Spleen (tissue), 11 donors: ENCODE results near the gene ANXA11. TPM values are rescaled to one million over a fixed set of nuclear protein-coding genes. Genes with fewer than 3 reads are reported as not detected.

Experiments used
- DNase-seq: peaks from one replicate; pipeline ENCODE4 v3.0.0-alpha.2; 2020
- H3K27ac ChIP-seq, 8 donors: fragments of 200-600 bp; sonication (generic) in 7 of 8; 1 replicate in 4 of 8; 2 replicates in 4 of 8; pipeline versions ENCODE4 v1.5.0 to v1.8.0; 2016 to 2021; ENCODE audit warnings: inconsistent platforms in 4 of 8, mild to moderate bottlenecking in 4 of 8, moderate library complexity in 1 of 8
- H3K27me3 ChIP-seq, 7 donors: fragments of 200-600 bp; sonication (generic) in 6 of 7; replicated peaks in 1 of 7; 1 replicate in 4 of 7; 2 replicates in 3 of 7; pipeline versions ENCODE4 v1.5.0 to v1.8.0; 2016 to 2021; ENCODE audit warnings: inconsistent platforms in 3 of 7, mild to moderate bottlenecking in 1 of 7
- H3K36me3 ChIP-seq, 6 donors: fragments of 200-600 bp; sonication (generic) in 5 of 6; 1 replicate in 4 of 6; 2 replicates in 2 of 6; pipeline versions ENCODE4 v1.5.0 to v1.8.0; 2016 to 2021; ENCODE audit warnings: inconsistent platforms in 2 of 6
- H3K4me1 ChIP-seq, 6 donors: fragments of 200-600 bp; sonication (generic) in 5 of 6; 1 replicate in 3 of 6; 2 replicates in 3 of 6; pipeline versions ENCODE4 v1.5.0 to v1.8.0; 2016 to 2021; ENCODE audit warnings: inconsistent platforms in 3 of 6
- H3K4me3 ChIP-seq, 8 donors: fragments of 200-600 bp; sonication (generic) in 7 of 8; 1 replicate in 4 of 8; 2 replicates in 4 of 8; pipeline versions ENCODE4 v1.5.0 to v1.8.0; 2016 to 2021; ENCODE audit warnings: inconsistent platforms in 4 of 8, mild to moderate bottlenecking in 4 of 8, moderate library complexity in 2 of 8
- H3K9me3 ChIP-seq, 8 donors: fragments of 200-600 bp; sonication (generic) in 7 of 8; 1 replicate in 4 of 8; 2 replicates in 4 of 8; pipeline versions ENCODE4 v1.5.0 to v1.8.0; 2016 to 2021; ENCODE audit warnings: inconsistent platforms in 4 of 8
- POLR2A ChIP-seq, 3 donors: fragments of 450-650 bp; IDR thresholded peaks; one replicate each; pipeline ENCODE4 v1.5.1; 2017; ENCODE audit warnings: antibody characterized with exemption in 3 of 3, mild to moderate bottlenecking in 1 of 3
- POLR2AphosphoS5 ChIP-seq, 3 donors: sonication (generic); formaldehyde crosslinking; IDR thresholded peaks; one replicate each; pipeline ENCODE4 v1.5.1; 2017; ENCODE audit warnings: antibody characterized with exemption in 3 of 3
- WGBS, 5 donors: extraction: QIAGEN DNeasy Blood & Tissue Kit in 3 of 5; methylation state at CpG; one replicate each; pipeline versions ENCODE4 v1.1.5 to v1.1.7; 2013 to 2018; 5-methylcytosine and 5-hydroxymethylcytosine counted together
- intact Hi-C: fragments of 100-400 bp; cut with DNase I; formaldehyde crosslinking; loops from one replicate; pipeline ENCODE4 v1.15.0; 2023; ENCODE audit warnings: low total_unique reads
- polyA plus RNA-seq, 3 donors: library from polyadenylated mRNA; stranded (reverse); fragments of 200-250 nt; gene quantifications; one replicate each; pipeline ENCODE4 v1.2.1, GENCODE V29; 2013
- total RNA-seq, 7 donors: library from RNA; depleted of rRNA in 3 of 7; stranded (reverse); fragments of >200 nt in 3 of 7; fragmentation: NEBNext Ultra II Directional in 4 of 7; extraction: Animal tissue kit (Norgen Biotek cat#: 25700) in 4 of 7; gene quantifications; one replicate each; pipeline versions ENCODE4 v1.1.0 to v1.2.1, GENCODE V29; 2016 to 2021
- TF ChIP-seq, protein P1 (sequence below), 11 experiments: fragments of 200-600 bp in 7 of 11; fragments of 450-650 bp in 4 of 11; sonication (generic) in 4 of 11; IDR thresholded peaks in 8 of 11; conservative IDR thresholded peaks in 3 of 11; 1 replicate in 7 of 11; 2 replicates in 4 of 11; pipeline versions ENCODE4 v1.4.0 to v1.8.0; 2016 to 2021; ENCODE audit warnings: antibody characterized with exemption in 11 of 11, inconsistent platforms in 4 of 11, mild to moderate bottlenecking in 1 of 11
- donor health status: healthy with polysubstance abuse.
- donor health status: DM: no; HTN: no; CAD: no; lungs with moderate emphysema.
- donor health status: DM: no; HTN: no; CAD: no.
- donor health status: Bipolar disorder and iron deficiency.
- donor health status: healthy.
- donor health status: DM: no; HTN: no; CAD: no.
- donor health status: DM: yes; HTN: yes; CAD: no.

The ANXA11 gene
- total and polyA plus RNA-seq, 10 donors = 89.9 to 201 (median 132) TPM

DNA sequence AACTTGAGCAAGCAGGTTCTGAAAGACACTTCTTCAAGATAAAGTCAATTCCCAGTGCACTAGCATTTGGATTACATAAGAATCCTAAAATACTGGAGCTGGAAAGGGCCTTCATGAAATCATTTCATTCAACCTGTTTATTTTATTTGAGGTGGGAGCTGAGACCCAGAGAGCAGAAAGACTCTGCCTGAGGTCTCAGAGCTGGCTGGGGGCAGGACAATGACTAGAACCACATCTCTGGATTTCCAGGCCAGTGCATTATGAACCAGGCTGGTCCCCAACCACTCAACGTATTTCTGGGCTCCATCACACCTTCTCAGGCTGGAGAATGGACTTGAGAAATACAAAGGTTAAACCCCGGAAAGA is 8.4 kb downstream of the ANXA11 start:
- TF ChIP-seq, protein P1, sequence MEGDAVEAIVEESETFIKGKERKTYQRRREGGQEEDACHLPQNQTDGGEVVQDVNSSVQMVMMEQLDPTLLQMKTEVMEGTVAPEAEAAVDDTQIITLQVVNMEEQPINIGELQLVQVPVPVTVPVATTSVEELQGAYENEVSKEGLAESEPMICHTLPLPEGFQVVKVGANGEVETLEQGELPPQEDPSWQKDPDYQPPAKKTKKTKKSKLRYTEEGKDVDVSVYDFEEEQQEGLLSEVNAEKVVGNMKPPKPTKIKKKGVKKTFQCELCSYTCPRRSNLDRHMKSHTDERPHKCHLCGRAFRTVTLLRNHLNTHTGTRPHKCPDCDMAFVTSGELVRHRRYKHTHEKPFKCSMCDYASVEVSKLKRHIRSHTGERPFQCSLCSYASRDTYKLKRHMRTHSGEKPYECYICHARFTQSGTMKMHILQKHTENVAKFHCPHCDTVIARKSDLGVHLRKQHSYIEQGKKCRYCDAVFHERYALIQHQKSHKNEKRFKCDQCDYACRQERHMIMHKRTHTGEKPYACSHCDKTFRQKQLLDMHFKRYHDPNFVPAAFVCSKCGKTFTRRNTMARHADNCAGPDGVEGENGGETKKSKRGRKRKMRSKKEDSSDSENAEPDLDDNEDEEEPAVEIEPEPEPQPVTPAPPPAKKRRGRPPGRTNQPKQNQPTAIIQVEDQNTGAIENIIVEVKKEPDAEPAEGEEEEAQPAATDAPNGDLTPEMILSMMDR (IDR thresholded peaks at IDR 0.05 in 8 of 11, conservative IDR thresholded peaks at IDR 0.05 in 3 of 11) = no peak
- TF ChIP-seq POLR2A (IDR thresholded peaks at IDR 0.05) = no peak
- no peak for TF ChIP-seq POLR2AphosphoS5 (IDR thresholded peaks at IDR 0.05)
- DNase-seq = no peak
- peak overlapping the region in 1 of 8 donors; percentile 2 for H3K4me3 ChIP-seq
- peaks cover 0 to 5% (median 0%) of the 10 kb centered on the region in 8 donors for H3K9me3 ChIP-seq
- H3K27me3 ChIP-seq = no peaks in the 10 kb centered on the region
- WGBS, 5 donors = 70 to 81% (median 78%) methylated on average over 2 of the region's 2 CpGs
- intact Hi-C loops = no loop called here
- peaks cover 0 to 21% (median 4%) of the 10 kb centered on the region in 6 donors for H3K36me3 ChIP-seq
- H3K27ac ChIP-seq = peak overlapping the region in 6 of 8 donors; percentile 51 to 99 (median 74)
- H3K4me1 ChIP-seq = peaks cover 43 to 100% (median 95%) of the 10 kb centered on the region in 6 donors

DNA sequence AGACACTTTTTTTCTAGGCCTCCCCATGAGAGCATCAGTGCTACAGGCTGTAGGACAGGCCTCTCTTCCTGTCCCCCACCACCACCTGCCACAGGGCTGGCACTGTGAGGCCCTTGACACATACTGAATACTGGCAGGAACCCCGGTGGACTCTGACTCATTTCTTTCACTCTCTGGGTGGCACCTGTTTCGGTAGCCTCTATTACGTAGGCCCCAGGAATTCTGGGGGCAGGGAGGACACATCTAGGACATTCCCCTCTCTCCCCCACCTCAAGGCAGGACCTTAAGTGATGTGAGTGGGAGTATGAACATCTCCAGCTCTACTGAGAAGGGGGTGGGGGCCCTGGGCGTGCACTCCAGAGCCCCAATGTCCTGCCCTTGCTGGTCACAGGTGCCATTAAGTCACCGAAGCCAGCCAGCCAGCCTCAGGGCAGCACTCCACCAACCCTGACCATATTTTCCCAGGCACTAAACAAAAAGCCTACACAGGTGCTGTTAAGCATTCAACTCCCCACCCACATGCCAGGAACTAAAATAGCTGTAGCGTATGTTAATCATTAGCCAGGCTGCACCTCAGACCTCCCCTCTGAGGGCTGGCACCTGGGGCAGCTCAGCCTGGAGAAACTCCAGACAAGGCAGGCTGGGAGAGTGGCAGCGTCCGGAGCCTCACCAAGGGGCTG is 8.9 kb downstream of the ANXA11 start:
- Histone ChIP-seq H3K36me3 (peaks cover 0 to 21% (median 4%) of the 10 kb centered on the region in 6 donors), H3K27ac (peak overlapping the region in 6 of 8 donors; percentile 51 to 99 (median 74)), H3K4me3 (peak overlapping the region in 1 of 8 donors; percentile 2), H3K9me3 (peaks cover 0 to 5% (median 0%) of the 10 kb centered on the region in 8 donors), H3K4me1 (peaks cover 44 to 100% (median 95%) of the 10 kb centered on the region in 6 donors), H3K27me3 (no peaks in the 10 kb centered on the region)
- intact Hi-C loops = no loop called here
- WGBS, 5 donors = 48 to 60% (median 56%) methylated on average over 7 to 8 of the region's 8 CpGs
- TF ChIP-seq, protein P1 (IDR thresholded peaks at IDR 0.05 in 8 of 11, conservative IDR thresholded peaks at IDR 0.05 in 3 of 11) = no peak
- no peak for TF ChIP-seq POLR2A (IDR thresholded peaks at IDR 0.05)
- peak in 2 of 3 donors; percentile 26 to 47 for TF ChIP-seq POLR2AphosphoS5 (IDR thresholded peaks at IDR 0.05)
- peak; percentile 84 for DNase-seq

DNA sequence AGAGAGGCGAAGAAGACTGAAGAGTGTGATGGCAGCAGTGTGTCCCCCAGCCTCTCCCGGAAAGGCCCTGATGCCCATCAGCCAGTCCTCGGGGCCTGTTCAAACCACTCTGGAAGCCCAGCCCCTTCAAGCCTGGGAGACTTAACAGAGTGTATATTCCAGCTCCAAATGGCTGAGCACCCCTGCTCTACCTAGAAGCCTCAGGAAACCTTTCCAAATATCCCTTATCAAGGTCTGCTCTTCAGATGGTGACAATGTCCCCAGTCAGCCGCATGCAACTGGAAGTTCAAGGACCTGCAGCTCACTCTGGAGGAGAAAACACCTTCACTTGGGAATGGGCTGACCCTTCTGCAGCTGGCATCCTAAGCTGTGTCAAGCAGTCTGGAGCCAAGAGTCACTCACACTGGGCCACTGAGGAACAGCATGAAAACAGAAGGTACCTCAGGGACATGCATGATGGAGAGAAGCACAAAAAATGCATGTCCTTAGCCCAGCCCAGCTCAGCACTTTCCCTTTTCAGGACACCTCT is 10.2 kb downstream of the ANXA11 start:
- Histone ChIP-seq H3K4me1 (peaks cover 36 to 100% (median 92%) of the 10 kb centered on the region in 6 donors), H3K27ac (peak overlapping the region in 4 of 8 donors; percentile 69 to 99 (median 80)), H3K4me3 (no peak overlapping the region), H3K36me3 (peaks cover 0 to 13% (median 4%) of the 10 kb centered on the region in 6 donors), H3K27me3 (no peaks in the 10 kb centered on the region), H3K9me3 (peaks cover 0 to 5% (median 0%) of the 10 kb centered on the region in 8 donors)
- intact Hi-C loops = no loop called here
- WGBS, 5 donors = 75 to 93% (median 90%) methylated on average over 1 to 4 of the region's 4 CpGs
- DNase-seq = no peak
- TF ChIP-seq, protein P1 (IDR thresholded peaks at IDR 0.05 in 8 of 11, conservative IDR thresholded peaks at IDR 0.05 in 3 of 11) = no peak
- TF ChIP-seq POLR2A (IDR thresholded peaks at IDR 0.05) (no peak), POLR2AphosphoS5 (IDR thresholded peaks at IDR 0.05) (no peak)
